ENCODE data around the gene ASXL3.

GRCh38 chr18:33596178-33596854 lies 18.3 kb downstream of the ASXL3 start:
- TF ChIP-seq POLR2AphosphoS5 (IDR thresholded peaks at IDR 0.05; ENCODE audit: low read depth) = no peak
- TF ChIP-seq CTCF (IDR thresholded peaks at IDR 0.05; ENCODE audit: insufficient read depth, low read length) = no peak
- no peak for TF ChIP-seq GABPA (IDR thresholded peaks at IDR 0.05; ENCODE audit: low read depth)
- TF ChIP-seq REST (IDR thresholded peaks at IDR 0.05; ENCODE audit: insufficient replicate concordance, low read depth) = no peak
